Adipocyte (in vitro differentiated cells): ENCODE results near the gene NFYC.
A peak's percentile ranks its signal among the peaks of the same experiment; 100 is the strongest.
"Not testable (repeated sequence)": the region's sequence is repeated elsewhere in the genome, so short reads cannot be mapped to it uniquely, and the experiment has no call there.

Experiments
- DNase-seq: peaks from one replicate; pipeline ENCODE4 v3.0.0-alpha.2; 2015; ENCODE audit warnings: low read depth
- H3K27me3 ChIP-seq: replicated peaks from 2 replicates; pipeline ENCODE4 v1.7.0; 2013; ENCODE audit warnings: mild to moderate bottlenecking, low read length, moderate library complexity; ENCODE audit not compliant: control insufficient read depth, insufficient read depth
- H3K36me3 ChIP-seq: 2 replicates; pipeline ENCODE4 v1.7.0; 2013; ENCODE audit warnings: low read length, mild to moderate bottlenecking, moderate library complexity; ENCODE audit not compliant: control insufficient read depth, insufficient read depth, severe bottlenecking
- H3K4me1 ChIP-seq: 2 replicates; pipeline ENCODE4 v1.7.0; 2013; ENCODE audit warnings: mild to moderate bottlenecking, low read length, moderate library complexity; ENCODE audit not compliant: control insufficient read depth, insufficient read depth
- H3K4me3 ChIP-seq: 2 replicates; pipeline ENCODE4 v1.7.0; 2013; ENCODE audit warnings: mild to moderate bottlenecking, low read length, moderate library complexity
- H3K9ac ChIP-seq: 2 replicates; pipeline ENCODE4 v1.7.0; 2013; ENCODE audit warnings: mild to moderate bottlenecking, low read length, moderate library complexity
- H3K9me3 ChIP-seq: 2 replicates; pipeline ENCODE4 v1.7.0; 2013; ENCODE audit warnings: mild to moderate bottlenecking, low read length, moderate library complexity; ENCODE audit not compliant: control insufficient read depth

NFYC gene

GRCh38 chr1:40720493-40720892 is 29.0 kb downstream of the NFYC start:
- no peaks in the 10 kb centered on the region for H3K4me1 ChIP-seq
- no peak overlapping the region for H3K4me3 ChIP-seq
- peaks cover 3% of the 10 kb centered on the region for H3K36me3 ChIP-seq

GRCh38 chr1:40722622-40723021 is 31.1 kb downstream of the NFYC start:
- H3K9me3 ChIP-seq, result no peaks in the 10 kb centered on the region
- H3K4me1 ChIP-seq, result no peaks in the 10 kb centered on the region
- H3K9ac ChIP-seq, result no peak overlapping the region
- DNase-seq, result no peak
- no peaks in the 10 kb centered on the region for H3K27me3 ChIP-seq
- H3K36me3 ChIP-seq, result peaks cover 3% of the 10 kb centered on the region
- no peak overlapping the region for H3K4me3 ChIP-seq

More at GRCh38 chr1:40720493-40720892, 29.0 kb downstream of the NFYC start:
- Histone ChIP-seq H3K9ac (no peak overlapping the region), H3K27me3 (no peaks in the 10 kb centered on the region), H3K9me3 (no peaks in the 10 kb centered on the region)
- DNase-seq, result no peak

- Histone ChIP-seq H3K4me3 (no peak overlapping the region), H3K9ac (no peak overlapping the region), H3K27me3 (no peaks in the 10 kb centered on the region), H3K36me3 (peaks cover 3% of the 10 kb centered on the region), H3K9me3 (no peaks in the 10 kb centered on the region), H3K4me1 (no peaks in the 10 kb centered on the region)
- no peak for DNase-seq
Observed at GRCh38 chr1:40723196-40723955, 31.9 kb downstream of the NFYC start.

- H3K9ac ChIP-seq, H3K36me3 ChIP-seq, H3K4me1 ChIP-seq, H3K4me3 ChIP-seq, DNase-seq, H3K9me3 ChIP-seq, H3K27me3 ChIP-seq: not testable (repeated sequence)
Observed at GRCh38 chr1:40727662-40728061, 36.2 kb downstream of the NFYC start.

GRCh38 chr1:40729316-40729862 is 37.9 kb downstream of the NFYC start:
- DNase-seq, H3K27me3 ChIP-seq, H3K4me1 ChIP-seq, H3K4me3 ChIP-seq, H3K36me3 ChIP-seq, H3K9me3 ChIP-seq, H3K9ac ChIP-seq: not testable (repeated sequence)

- H3K4me3 ChIP-seq, result no peak overlapping the region
- no peaks in the 10 kb centered on the region for H3K27me3 ChIP-seq
- DNase-seq, result no peak
- no peaks in the 10 kb centered on the region for H3K9me3 ChIP-seq
- peaks cover 12% of the 10 kb centered on the region for H3K4me1 ChIP-seq
- H3K9ac ChIP-seq, result no peak overlapping the region
- H3K36me3 ChIP-seq, result no peaks in the 10 kb centered on the region
Observed at GRCh38 chr1:40732756-40733301, 41.3 kb downstream of the NFYC start.

GRCh38 chr1:40734882-40735628 is 43.6 kb downstream of the NFYC start:
- Histone ChIP-seq H3K36me3 (peaks cover 15% of the 10 kb centered on the region), H3K9ac (no peak overlapping the region), H3K4me1 (peaks cover 21% of the 10 kb centered on the region), H3K27me3 (no peaks in the 10 kb centered on the region), H3K9me3 (no peaks in the 10 kb centered on the region), H3K4me3 (no peak overlapping the region)
- DNase-seq, result no peak

GRCh38 chr1:40736085-40736531 is 44.6 kb downstream of the NFYC start:
- Histone ChIP-seq H3K9me3 (no peaks in the 10 kb centered on the region), H3K36me3 (peaks cover 19% of the 10 kb centered on the region)
- peak; percentile 32 for DNase-seq

GRCh38 chr1:40738831-40739230 is 47.3 kb downstream of the NFYC start:
- H3K4me1 ChIP-seq, result peaks cover 20% of the 10 kb centered on the region
- no peaks in the 10 kb centered on the region for H3K9me3 ChIP-seq
- no peak for DNase-seq
- no peaks in the 10 kb centered on the region for H3K27me3 ChIP-seq
- no peak overlapping the region for H3K9ac ChIP-seq
- H3K36me3 ChIP-seq, result peaks cover 38% of the 10 kb centered on the region
- no peak overlapping the region for H3K4me3 ChIP-seq

More at GRCh38 chr1:40736085-40736531, 44.6 kb downstream of the NFYC start:
- no peak overlapping the region for H3K4me3 ChIP-seq
- peaks cover 27% of the 10 kb centered on the region for H3K4me1 ChIP-seq
- no peaks in the 10 kb centered on the region for H3K27me3 ChIP-seq
- no peak overlapping the region for H3K9ac ChIP-seq

GRCh38 chr1:40739455-40740008 is 48.0 kb downstream of the NFYC start:
- Histone ChIP-seq H3K4me3 (no peak overlapping the region), H3K36me3 (peaks cover 43% of the 10 kb centered on the region), H3K9me3 (no peaks in the 10 kb centered on the region), H3K9ac (no peak overlapping the region), H3K27me3 (no peaks in the 10 kb centered on the region), H3K4me1 (peaks cover 20% of the 10 kb centered on the region)
- peak; percentile 15 for DNase-seq
